GM10847 (cell line): Measurements from ENCODE around the gene ZBTB7C.

ENCODE experiments used
- POLR2A ChIP-seq: IDR thresholded peaks from 2 replicates; pipeline ENCODE4 v1.6.1; 2011; ENCODE audit not compliant: insufficient read length; ENCODE audit errors: extremely low read depth

ZBTB7C gene

DNA sequence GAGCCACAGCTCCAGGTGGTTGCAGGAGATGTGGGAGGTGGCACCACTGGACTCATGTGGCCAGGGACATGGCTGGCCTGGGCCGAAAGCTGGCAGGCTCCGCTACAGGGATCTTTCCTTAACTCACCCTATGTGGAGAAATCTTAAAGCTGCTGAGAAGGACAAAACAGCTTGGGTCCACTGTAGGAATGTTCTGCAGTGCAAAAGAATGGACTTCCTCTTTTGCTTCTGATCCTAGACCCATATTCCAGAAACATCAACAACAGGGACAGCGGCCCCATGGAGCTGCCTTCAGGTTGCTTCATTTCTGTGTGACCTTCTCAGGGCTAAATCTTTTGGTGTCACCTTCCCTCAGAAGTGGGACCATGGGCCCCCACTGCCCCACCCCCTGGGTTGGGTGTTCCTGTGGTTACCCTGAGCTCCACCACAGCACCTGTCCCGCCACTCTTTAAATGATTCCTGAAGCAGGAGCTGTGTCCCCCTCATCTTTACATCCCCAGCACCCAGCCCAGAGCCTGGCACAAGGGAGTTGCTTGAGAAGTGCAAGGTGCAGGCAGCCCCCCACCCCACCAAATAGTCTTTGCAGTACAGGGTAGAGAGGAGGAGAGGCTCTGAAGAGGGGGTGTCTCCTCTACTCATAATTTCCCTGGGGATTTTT, 205.8 kb downstream of the ZBTB7C start:
- no peak for TF ChIP-seq POLR2A

DNA sequence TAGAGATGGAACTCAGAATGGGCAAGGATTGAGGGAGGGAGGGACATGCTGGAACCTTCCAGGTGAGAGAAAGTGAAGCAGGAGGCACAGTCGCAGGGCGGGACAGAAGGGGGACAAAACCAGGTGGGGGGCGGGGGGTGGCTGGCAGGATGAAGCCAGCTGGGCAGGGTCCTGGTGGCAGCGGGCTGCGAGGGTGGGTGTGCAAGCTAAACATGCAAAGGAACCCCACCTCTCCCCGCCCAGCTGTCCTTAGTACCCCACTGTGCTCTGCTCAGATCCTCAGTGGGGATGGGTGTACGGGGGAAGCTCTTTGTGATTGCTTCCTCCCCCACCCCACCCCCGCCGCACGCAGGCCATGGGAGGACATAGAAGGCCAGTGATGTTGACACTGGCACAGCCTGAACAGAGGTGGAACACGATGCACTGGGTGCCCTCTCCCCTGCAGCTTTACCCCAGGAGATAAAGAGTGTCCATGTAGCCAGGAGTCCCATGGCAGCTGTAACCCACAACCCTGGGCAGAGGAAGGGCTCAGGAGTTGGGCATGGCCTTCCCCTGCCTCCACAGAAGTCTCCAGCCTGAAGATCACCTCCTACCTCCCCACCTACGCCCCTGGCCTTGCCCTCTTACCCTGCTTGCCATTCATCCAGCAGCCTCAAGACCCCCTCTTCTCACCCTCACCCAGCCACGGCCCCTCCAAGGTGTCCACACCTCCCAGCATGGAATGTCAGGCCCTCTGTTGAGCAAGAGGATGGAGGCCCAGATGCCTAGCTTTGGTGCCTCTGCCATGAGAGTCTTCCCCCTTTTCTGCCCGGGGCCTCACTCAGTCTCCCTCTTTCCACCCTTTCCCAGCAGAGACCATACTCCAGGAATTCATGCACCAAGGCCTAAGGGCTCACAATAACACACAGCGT, 206.6 kb downstream of the ZBTB7C start:
- TF ChIP-seq POLR2A: no peak

DNA sequence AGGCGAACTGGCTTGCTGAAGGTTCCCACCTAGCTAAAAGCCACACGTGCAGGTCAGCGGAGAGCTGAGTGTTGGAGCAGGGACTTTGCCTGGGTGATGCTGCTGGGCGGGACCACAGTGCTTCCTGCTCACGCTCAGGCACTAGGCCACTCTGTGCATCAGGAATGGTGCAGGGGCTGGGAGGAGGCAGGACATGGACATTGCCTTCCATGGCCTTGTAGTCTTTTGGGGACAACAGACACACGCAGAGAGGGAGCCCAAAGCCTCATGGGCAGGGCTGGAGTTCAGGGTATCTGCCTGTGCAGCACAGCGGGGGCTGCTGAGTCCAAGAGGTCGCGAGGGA, 207.2 kb downstream of the ZBTB7C start:
- no peak for TF ChIP-seq POLR2A

DNA sequence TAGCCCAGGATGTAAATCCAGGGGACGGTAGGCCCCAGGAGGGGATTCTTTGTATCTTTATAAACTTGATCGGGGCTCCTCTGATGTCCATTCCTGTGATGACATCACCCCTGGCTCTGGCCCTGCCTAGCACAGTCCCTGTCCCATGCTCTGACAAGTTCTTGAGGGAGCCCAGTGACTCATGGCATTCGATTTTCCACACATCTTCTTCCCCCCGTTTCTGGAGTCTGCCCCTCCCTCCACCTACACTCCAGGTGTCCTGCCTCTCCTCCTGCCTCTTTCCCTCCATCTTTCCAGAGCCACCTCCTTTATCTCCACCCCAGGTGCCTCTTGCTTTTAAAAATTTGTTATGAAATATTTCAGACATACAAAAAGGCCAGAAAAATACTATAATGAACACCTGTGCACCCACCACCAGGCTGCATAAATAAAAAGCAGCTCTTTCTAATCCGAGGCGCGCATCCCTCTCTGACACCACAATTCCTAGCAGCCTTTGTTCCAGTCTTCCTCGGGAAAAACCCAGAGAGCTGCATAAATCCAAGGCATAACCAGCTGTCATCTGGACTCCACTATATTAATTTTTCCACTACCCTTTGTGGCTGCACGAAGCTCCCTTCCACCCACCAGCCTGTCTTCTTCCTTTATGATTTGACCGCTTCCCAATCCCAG, 207.7 kb downstream of the ZBTB7C start:
- no peak for TF ChIP-seq POLR2A

DNA sequence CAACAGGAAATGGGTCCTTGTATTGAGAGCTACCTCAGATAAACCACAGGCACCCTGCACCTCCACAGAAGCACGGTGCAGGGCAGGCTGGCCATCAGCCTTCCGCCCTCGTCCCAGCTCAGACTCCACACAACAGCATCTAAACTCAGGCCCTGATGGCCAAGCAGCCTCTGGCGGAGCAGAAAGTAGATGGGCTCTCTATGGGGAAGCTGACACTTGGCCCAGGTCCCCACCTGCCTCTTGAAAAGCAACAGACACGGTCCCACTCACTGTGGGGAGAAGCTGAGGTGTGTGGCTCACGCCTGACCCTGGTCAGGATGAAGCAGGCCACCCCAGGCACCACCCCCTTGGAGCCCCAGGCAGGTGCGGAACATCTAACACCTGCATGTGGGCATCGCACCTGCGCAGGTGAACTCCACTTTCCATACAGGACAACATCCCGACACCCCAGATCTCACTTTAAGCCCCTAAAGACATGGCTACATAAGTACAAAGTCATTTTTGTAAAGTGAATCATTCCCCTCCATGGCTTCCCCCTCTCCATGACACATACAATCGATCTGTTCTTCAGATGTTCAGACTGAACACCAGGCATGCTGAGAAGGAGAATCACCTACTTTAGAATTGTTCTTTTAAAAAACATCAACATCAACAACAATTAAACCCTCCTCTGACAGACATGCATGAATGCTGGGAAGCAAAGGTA, 208.4 kb downstream of the ZBTB7C start:
- no peak for TF ChIP-seq POLR2A

DNA sequence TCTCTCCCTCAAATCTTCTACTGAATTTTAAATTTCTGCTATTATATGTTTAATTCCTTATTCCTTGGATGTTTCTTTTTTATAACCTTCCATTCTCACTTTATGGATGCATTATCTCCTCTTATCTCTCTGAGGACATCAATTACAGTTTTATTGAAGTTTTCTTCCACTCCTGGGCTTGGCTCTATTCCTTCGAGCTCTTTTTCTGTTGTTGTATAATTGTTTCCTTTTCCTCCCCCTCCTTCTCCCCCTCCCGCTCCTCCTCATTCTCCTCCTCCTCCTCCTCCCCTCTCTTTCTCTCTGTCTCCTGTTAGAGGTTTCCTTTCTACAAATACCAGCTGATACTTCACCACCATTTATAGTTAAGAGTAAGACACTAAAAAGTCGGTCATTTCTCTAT, 209.8 kb downstream of the ZBTB7C start:
- TF ChIP-seq POLR2A: no peak

DNA sequence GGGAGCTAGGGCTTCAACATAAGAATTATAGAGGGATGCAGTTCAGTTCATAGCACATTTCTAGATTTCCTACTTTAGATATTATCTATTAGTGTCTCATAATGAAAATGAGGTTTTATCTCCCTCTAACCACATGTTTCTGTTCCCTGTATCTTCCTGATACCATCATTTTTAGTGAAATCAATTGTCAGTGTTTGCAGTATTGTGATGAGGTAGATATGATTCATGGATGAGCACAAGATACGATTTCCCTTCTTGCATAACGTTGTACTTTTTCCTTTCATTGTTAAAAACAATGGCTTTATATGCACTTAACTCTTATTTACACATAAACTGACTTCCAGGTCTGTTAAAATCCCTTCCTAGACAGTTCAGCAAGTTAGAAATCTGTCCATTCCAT, 211.4 kb downstream of the ZBTB7C start:
- no peak for TF ChIP-seq POLR2A

DNA sequence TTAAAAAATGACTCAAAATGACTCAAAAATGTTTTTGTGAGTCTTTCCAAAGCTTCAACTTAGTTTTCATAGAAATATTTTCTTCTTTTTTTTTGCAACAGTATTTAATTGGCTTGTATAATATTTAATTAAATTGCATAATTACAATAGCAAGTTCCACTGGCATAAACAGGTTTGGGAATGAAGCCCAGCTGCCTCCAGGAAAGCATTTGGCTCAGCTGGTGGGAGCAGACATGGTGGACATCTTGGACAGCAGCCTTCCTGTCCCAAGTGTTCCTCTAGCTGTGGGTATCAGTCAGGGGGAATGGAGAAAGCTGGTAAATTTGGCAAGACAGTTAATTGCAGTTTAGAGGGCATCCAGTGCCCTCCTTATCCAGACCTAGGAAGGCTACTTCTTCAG, 213.4 kb downstream of the ZBTB7C start:
- TF ChIP-seq POLR2A: no peak

DNA sequence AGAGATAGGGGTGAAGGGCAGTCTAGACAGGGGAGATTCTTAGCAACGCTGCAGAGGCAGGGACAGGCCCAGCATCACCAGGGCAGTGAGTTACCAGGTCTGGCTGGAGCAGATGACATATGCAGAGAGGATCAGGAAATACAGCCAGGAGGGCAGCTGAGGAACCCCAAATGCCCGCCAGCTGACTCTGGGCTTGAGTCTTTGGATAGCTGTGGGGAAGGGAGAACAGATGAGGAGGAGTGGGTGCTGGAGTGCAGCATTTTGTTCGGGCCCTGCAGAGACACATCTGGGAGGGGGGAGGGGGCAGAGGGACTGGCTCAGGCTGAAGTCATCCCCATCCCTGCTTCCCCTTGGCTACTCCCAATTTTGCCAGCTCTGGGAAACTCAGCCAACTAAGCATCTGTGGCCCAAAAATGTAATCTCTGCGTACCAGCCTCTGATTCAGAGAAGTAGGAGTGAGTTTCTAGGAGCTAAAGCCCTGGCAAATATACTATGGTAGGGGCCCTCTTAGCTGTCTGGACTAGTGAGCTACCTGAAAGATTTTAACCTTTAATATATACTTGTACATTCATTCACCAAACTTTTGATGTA, 214.5 kb downstream of the ZBTB7C start:
- TF ChIP-seq POLR2A: no peak

DNA sequence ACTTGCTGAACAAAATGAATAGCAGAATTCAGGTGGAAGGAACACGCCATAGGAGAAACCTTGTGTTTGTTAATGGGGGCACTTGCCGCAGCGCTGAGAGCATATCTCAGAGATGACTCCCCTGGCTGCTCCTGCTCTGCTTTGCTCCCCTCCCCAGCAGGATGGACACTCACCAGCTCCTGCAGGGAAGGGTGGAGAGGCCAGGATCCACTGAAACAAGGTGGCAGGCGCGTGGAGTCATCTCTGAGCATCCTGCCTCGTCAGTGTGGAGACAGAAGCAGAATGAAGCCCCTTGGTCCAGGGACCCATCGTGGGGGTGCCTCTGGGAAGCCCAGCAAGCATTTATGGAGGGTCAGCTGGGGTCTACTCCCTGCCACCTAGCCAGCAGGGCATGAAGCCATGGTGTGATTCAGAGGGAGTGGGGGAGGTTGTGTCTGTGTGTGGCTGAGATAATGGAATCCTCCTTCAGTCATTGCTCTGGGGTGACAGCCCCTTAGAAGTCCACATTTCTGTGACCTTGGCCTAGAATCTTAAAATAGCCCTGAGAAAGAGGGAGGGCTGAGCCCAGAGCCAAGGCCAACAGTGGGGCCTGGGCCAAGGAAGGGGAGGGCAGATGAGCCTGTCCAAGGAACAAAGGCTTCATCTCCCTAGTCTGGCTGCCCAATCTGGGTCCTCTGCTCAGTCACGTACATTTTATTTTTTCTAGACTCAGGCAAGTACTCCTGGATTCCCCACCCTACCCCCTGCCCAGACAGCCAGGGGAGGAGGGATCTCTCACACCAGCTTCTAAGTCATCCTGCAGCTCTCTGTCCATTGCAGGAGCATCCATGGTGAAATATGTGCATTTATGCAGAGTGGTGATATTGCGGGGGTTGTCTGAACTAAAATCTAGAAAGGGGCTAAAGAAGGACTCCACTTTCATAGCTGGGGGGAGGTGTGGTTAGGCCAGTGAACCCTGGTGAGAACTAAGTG, 215.4 kb downstream of the ZBTB7C start:
- TF ChIP-seq POLR2A: no peak

DNA sequence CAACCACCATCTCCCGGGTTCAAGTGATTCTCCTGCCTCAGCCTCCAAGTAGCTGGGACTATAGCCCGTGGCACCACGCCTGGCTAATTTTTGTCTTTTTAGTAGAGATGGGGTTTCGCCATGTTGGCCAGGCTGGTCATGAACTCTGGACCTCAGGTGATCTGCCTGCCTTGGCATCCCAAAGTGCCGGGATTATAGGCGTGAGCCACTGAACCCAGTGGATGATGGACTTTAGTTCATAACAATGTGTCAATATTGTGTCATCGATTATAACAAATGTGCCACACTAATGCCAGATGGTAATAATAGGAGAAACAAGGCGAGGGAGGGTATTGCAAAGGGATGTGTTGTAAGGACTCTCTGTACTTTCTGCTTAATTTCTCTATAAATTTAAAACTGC, 216.6 kb downstream of the ZBTB7C start:
- TF ChIP-seq POLR2A: no peak

DNA sequence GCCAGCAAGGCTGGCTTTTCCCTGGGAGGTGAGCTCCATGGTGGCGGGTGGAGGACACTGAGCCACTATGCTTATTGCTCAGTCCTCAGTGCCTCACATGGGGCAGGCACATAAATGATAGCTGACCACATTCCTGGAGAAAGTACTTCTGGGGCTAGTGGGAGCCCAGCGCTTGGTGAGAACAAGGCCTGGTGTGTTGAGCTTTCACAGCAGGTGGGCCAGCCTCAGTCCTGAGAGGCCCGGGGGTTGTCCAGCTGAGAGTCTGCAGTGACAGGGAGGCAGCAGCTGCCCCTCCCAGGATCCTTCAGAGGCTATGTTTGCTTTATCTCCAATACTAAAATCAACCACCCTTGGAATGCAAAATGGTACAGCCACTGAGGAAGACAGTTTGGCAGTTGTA, 217.7 kb downstream of the ZBTB7C start:
- TF ChIP-seq POLR2A: no peak

DNA sequence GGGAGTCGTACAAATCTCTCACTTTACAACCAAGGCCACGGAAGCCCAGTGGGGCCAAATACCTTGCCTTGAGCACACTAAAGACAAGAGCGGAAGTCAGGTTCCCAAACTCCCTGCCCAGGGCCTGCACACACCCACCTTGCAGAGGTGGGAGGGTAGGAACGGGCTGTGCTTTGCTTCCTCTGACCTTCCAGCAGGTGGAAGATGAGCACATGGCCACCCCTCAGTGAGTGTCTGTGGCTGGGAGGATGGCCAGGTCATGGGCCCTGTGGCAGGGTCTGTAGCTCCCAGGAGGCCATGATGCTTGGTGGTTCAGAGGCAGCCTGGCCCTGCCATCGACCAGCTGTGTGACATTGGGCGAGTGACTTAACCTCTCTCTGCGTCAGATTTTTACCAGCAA, 218.2 kb downstream of the ZBTB7C start:
- TF ChIP-seq POLR2A: no peak

DNA sequence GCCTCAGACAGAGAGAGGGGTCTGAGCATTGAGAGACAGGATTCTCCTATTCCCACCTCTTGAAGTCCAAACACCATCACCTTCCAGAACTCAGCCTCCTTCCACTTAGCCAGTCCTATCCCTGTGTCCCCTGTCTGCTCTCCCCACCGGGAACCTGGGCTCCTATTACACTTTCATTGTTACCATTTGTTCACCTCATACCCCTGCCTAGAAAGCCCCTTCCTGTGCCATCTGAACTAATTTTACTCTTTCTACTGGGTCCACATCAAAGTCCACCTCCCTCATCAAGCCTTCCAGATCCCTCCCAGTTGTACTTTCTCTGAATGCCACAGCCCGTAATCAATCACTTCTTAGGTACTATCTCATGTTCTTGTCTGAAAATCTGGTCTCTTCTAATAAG, 220.6 kb downstream of the ZBTB7C start:
- no peak for TF ChIP-seq POLR2A

DNA sequence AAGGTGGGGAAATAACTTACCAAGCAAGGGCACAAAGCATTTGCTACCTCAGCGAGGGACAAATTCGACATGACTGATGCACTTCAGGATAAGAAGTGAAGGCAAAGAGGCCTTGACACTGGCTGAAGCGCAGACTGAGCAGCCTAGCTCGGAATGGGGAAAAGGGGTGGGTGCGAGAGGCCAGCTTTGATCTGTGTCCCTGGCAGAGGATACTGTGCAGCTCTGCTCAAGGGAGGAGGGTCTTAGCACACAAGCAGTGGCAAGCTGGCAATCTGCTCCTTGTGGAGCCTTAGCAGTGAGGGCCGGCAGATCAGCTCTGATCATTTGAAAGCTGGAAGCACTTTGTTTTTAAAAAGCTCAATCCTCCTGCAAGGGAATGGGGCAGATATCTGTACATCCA, 222.3 kb downstream of the ZBTB7C start:
- TF ChIP-seq POLR2A: no peak
